ENCODE data around the gene EEF1E1. TPM values are rescaled to one million over a fixed set of nuclear protein-coding genes. Genes with fewer than 3 reads are reported as not detected.
"Not testable (repeated sequence)": the region's sequence is repeated elsewhere in the genome, so short reads cannot be mapped to it uniquely, and the experiment has no call there.

The EEF1E1 gene
- total RNA-seq, 1 donor from 2014 or later: 22.8 TPM

- DNase-seq (no peak), ATAC-seq (no peak)
- no peaks in the 10 kb centered on the region for H3K9me3 ChIP-seq
- no peak overlapping the region for H3K4me3 ChIP-seq
- intact Hi-C loops (cut with DNase I): no loop called here
- TF ChIP-seq CTCF (IDR thresholded peaks at IDR 0.05): no peak
- H3K27me3 ChIP-seq: no peaks in the 10 kb centered on the region
- H3K27ac ChIP-seq: no peak overlapping the region
- H3K4me1 ChIP-seq: no peaks in the 10 kb centered on the region
- no peaks in the 10 kb centered on the region for H3K36me3 ChIP-seq
Observed at GRCh38 chr6:8047541-8048292, 54.6 kb downstream of the EEF1E1 start.

GRCh38 chr6:8045769-8046168, 56.6 kb downstream of the EEF1E1 start:
- H3K4me1 ChIP-seq; H3K27me3 ChIP-seq; H3K9me3 ChIP-seq; DNase-seq; ATAC-seq; intact Hi-C loops (cut with DNase I); H3K36me3 ChIP-seq; H3K4me3 ChIP-seq; H3K27ac ChIP-seq: not testable (repeated sequence)

GRCh38 chr6:8043221-8043620, 59.1 kb downstream of the EEF1E1 start:
- intact Hi-C loops (cut with DNase I): no loop called here
- Histone ChIP-seq H3K4me3 (no peak overlapping the region), H3K36me3 (peaks cover 14% of the 10 kb centered on the region), H3K4me1 (no peaks in the 10 kb centered on the region), H3K9me3 (no peaks in the 10 kb centered on the region), H3K27ac (no peak overlapping the region), H3K27me3 (no peaks in the 10 kb centered on the region)
- DNase-seq (no peak), ATAC-seq (no peak)
- TF ChIP-seq CTCF (IDR thresholded peaks at IDR 0.05): no peak

GRCh38 chr6:8041913-8042583, 60.3 kb downstream of the EEF1E1 start:
- no peak for ATAC-seq
- Histone ChIP-seq H3K9me3 (no peaks in the 10 kb centered on the region), H3K36me3 (peaks cover 14% of the 10 kb centered on the region), H3K4me3 (no peak overlapping the region), H3K4me1 (no peaks in the 10 kb centered on the region), H3K27ac (no peak overlapping the region), H3K27me3 (no peaks in the 10 kb centered on the region)
- intact Hi-C loops (cut with DNase I): no loop called here
- TF ChIP-seq CTCF (IDR thresholded peaks at IDR 0.05): no peak
- DNase-seq: no peak

- H3K36me3 ChIP-seq; H3K27ac ChIP-seq; H3K4me1 ChIP-seq; intact Hi-C loops (cut with DNase I); H3K27me3 ChIP-seq; H3K4me3 ChIP-seq; DNase-seq; ATAC-seq; H3K9me3 ChIP-seq: not testable (repeated sequence)
Observed at GRCh38 chr6:8034107-8034506, 68.2 kb downstream of the EEF1E1 start.

GRCh38 chr6:8030920-8031319, 71.4 kb downstream of the EEF1E1 start:
- Histone ChIP-seq H3K4me1 (peaks cover 6% of the 10 kb centered on the region), H3K27ac (no peak overlapping the region), H3K9me3 (no peaks in the 10 kb centered on the region), H3K27me3 (no peaks in the 10 kb centered on the region), H3K4me3 (no peak overlapping the region), H3K36me3 (no peaks in the 10 kb centered on the region)
- intact Hi-C loops (cut with DNase I): no loop called here
- TF ChIP-seq CTCF (IDR thresholded peaks at IDR 0.05): no peak
- no peak for ATAC-seq
- DNase-seq: no peak

Other genes starting within 250 kb of the EEF1E1 start
- gene TXNDC5, start 191.8 kb downstream of the EEF1E1 start, total RNA-seq: 107 TPM
- 10.7 TPM for gene BLOC1S5, start 38.2 kb downstream of the EEF1E1 start, total RNA-seq